Measurements from ENCODE around the gene ZIC4.

The ZIC4 gene

DNA sequence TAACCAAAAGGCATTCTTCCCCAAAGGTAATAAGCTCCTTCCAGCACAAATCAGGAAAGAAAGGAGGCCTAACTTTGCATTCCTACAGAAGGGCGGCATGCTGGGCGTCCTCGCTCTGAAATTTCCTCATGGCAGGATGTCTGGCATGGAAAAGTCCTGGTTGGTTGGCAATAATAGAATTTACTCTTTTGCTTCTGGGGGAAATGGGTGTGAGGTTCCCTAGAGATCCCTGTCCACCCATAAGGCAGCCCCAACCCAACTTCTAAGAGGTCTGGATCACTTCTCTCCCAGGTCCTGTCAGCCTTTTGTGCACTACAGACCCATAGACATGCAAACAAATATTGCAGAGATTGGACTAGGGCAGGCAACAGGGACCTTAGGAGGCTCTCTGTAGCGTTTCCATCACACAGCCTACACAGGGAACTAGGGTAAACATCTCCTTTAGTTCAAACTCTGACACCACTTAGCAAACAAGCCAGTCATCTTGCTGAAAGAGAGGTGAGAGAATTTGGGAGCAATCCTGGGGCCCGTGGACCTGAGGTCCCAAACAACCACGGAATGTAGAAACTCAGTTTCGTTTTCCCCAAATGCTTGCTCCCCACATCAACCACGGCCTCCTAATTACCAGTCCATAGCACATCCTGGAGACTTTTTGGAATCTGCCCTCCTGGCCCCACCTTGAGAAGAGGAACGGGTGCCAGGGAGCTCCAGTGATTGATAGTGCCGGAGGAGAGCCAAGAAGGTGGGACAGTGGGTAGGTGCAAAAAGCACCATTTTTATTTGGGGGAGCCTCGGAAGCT, 2.1 kb downstream of the ZIC4 start:
- Histone ChIP-seq H3K9ac (ENCODE audit: insufficient read length, low read depth) (no peak overlapping the region), H3K36me3 (ENCODE audit: insufficient read depth, insufficient read length, low read length) (no peaks in the 10 kb centered on the region), H3K4me1 (ENCODE audit: insufficient read depth, insufficient read length) (no peaks in the 10 kb centered on the region), H3K4me3 (ENCODE audit: insufficient read length, low read depth) (no peak overlapping the region), H3K27me3 (ENCODE audit: insufficient read depth, insufficient read length) (peaks cover 100% of the 10 kb centered on the region), H3K9me3 (ENCODE audit: insufficient read depth, low read length) (peaks cover 1% of the 10 kb centered on the region; the same call in 1 of the 2 replicates)
- TF ChIP-seq YY1 (IDR thresholded peaks at IDR 0.05; ENCODE audit: insufficient read depth, insufficient read length) = no peak
- no peak for TF ChIP-seq ZNF274 (IDR thresholded peaks at IDR 0.05; ENCODE audit: low read depth, low read length)
- no peak for TF ChIP-seq SUZ12 (IDR thresholded peaks at IDR 0.05; ENCODE audit: extremely low read depth, insufficient read depth, insufficient read length)
- DNase-seq (ENCODE audit: low read depth, low spot score) = no peak

DNA sequence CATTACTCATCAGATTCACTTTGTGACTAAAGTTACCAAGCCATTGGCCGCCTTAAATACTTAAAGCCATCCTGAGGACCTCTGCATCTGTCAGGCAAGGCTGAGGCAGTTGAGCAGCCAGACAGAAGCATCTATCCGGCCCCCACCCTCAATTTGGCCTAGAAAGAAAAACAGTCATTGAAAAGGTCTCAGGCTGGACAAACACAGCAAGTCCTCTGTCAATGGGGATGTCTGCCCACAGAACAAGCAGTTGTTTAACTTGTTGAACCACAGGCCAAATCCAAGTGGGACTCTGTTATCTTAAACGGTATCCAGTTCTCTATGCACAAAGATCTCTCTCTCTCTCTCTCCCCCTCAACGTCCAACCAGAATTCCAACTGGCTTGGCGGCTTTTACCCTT, 2.8 kb downstream of the ZIC4 start:
- no peaks in the 10 kb centered on the region for H3K4me1 ChIP-seq (ENCODE audit: insufficient read depth, insufficient read length)
- peaks cover 4% of the 10 kb centered on the region; the same call in 1 of the 2 replicates for H3K9me3 ChIP-seq (ENCODE audit: insufficient read depth, low read length)
- no peaks in the 10 kb centered on the region for H3K36me3 ChIP-seq (ENCODE audit: insufficient read depth, insufficient read length, low read length)
- TF ChIP-seq YY1 (IDR thresholded peaks at IDR 0.05; ENCODE audit: insufficient read depth, insufficient read length) = no peak
- TF ChIP-seq ZNF274 (IDR thresholded peaks at IDR 0.05; ENCODE audit: low read depth, low read length) = no peak
- no peak for TF ChIP-seq SUZ12 (IDR thresholded peaks at IDR 0.05; ENCODE audit: extremely low read depth, insufficient read depth, insufficient read length)
- DNase-seq (ENCODE audit: low read depth, low spot score) = no peak
- H3K4me3 ChIP-seq (ENCODE audit: insufficient read length, low read depth) = no peak overlapping the region
- H3K9ac ChIP-seq (ENCODE audit: insufficient read length, low read depth) = no peak overlapping the region
- peaks cover 100% of the 10 kb centered on the region for H3K27me3 ChIP-seq (ENCODE audit: insufficient read depth, insufficient read length)

DNA sequence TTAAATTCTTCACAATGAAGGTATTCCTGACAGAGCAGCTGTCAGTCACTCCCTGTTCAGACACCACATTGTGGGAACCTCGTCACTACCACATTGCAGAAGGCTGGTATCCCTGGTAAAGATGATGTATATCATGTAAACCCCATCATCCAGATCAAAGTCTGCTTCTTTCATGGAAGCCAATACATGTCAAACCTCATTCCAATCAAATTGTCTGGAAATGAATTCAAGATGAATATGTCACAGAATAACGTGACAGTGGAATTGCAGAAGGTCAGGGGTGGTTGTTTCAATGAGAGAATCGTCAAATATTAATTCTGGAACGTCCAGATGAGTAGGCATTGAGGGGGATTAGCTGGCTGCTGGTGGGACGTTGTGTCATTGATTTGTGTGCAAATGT, 4.2 kb downstream of the ZIC4 start:
- Histone ChIP-seq H3K9me3 (ENCODE audit: insufficient read depth, low read length) (peaks cover 4% of the 10 kb centered on the region; the same call in 1 of the 2 replicates), H3K27me3 (ENCODE audit: insufficient read depth, insufficient read length) (peaks cover 100% of the 10 kb centered on the region), H3K9ac (ENCODE audit: insufficient read length, low read depth) (no peak overlapping the region), H3K4me3 (ENCODE audit: insufficient read length, low read depth) (no peak overlapping the region), H3K36me3 (ENCODE audit: insufficient read depth, insufficient read length, low read length) (no peaks in the 10 kb centered on the region), H3K4me1 (ENCODE audit: insufficient read depth, insufficient read length) (peaks cover 2% of the 10 kb centered on the region)
- DNase-seq (ENCODE audit: low read depth, low spot score) = no peak
- TF ChIP-seq ZNF274 (IDR thresholded peaks at IDR 0.05; ENCODE audit: low read depth, low read length) (no peak), YY1 (IDR thresholded peaks at IDR 0.05; ENCODE audit: insufficient read depth, insufficient read length) (no peak)

DNA sequence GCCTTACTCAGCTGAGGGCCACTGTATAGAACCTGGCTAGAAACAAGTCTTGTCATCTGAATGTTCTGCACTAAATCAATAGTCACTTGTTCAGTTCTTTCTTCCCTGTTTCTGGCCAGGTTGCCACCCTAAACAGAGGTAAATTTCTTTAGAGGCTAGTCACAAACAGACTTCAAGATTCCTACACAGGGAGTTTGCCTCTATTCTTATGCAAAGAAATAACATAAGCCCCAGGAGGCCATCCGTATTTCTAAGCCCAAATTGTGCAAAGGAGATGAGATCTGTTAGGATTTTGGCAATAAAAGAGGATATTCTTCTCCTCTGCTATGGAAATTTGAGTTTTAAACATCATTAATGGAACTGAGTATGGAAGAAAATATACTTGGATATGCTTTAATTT, 4.9 kb downstream of the ZIC4 start:
- Histone ChIP-seq H3K9me3 (ENCODE audit: insufficient read depth, low read length) (peaks cover 4% of the 10 kb centered on the region; the same call in 1 of the 2 replicates), H3K36me3 (ENCODE audit: insufficient read depth, insufficient read length, low read length) (no peaks in the 10 kb centered on the region), H3K4me1 (ENCODE audit: insufficient read depth, insufficient read length) (peaks cover 5% of the 10 kb centered on the region), H3K9ac (ENCODE audit: insufficient read length, low read depth) (no peak overlapping the region), H3K4me3 (ENCODE audit: insufficient read length, low read depth) (no peak overlapping the region), H3K27me3 (ENCODE audit: insufficient read depth, insufficient read length) (peaks cover 100% of the 10 kb centered on the region)
- TF ChIP-seq SUZ12 (IDR thresholded peaks at IDR 0.05; ENCODE audit: extremely low read depth, insufficient read depth, insufficient read length) (no peak), YY1 (IDR thresholded peaks at IDR 0.05; ENCODE audit: insufficient read depth, insufficient read length) (no peak), ZNF274 (IDR thresholded peaks at IDR 0.05; ENCODE audit: low read depth, low read length) (no peak)
- no peak for DNase-seq (ENCODE audit: low read depth, low spot score)

DNA sequence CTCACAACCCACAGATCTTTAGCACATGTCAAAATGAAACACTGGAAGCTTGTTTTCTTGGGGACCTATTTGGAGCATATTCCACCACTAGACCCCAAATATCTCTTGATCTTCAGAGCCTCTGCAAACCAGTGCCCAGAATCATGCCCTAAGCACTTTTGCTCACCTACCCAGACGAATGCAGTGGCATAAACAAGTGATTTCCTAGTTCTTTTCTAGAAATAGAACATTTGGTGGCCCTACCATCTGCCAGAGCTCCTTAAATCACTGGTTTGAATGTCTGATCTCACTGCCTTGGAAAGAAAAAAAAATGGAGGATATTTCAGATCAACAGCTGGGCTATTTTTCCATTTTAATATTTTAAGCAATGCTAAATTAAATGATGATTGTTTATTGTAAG, 5.3 kb downstream of the ZIC4 start:
- H3K9ac ChIP-seq (ENCODE audit: insufficient read length, low read depth) = no peak overlapping the region
- DNase-seq (ENCODE audit: low read depth, low spot score) = no peak
- peaks cover 7% of the 10 kb centered on the region for H3K4me1 ChIP-seq (ENCODE audit: insufficient read depth, insufficient read length)
- H3K4me3 ChIP-seq (ENCODE audit: insufficient read length, low read depth) = no peak overlapping the region
- H3K36me3 ChIP-seq (ENCODE audit: insufficient read depth, insufficient read length, low read length) = no peaks in the 10 kb centered on the region
- H3K27me3 ChIP-seq (ENCODE audit: insufficient read depth, insufficient read length) = peaks cover 100% of the 10 kb centered on the region
- peaks cover 4% of the 10 kb centered on the region; the same call in 1 of the 2 replicates for H3K9me3 ChIP-seq (ENCODE audit: insufficient read depth, low read length)
- no peak for TF ChIP-seq YY1 (IDR thresholded peaks at IDR 0.05; ENCODE audit: insufficient read depth, insufficient read length)
- TF ChIP-seq SUZ12 (IDR thresholded peaks at IDR 0.05; ENCODE audit: extremely low read depth, insufficient read depth, insufficient read length) = no peak
- no peak for TF ChIP-seq ZNF274 (IDR thresholded peaks at IDR 0.05; ENCODE audit: low read depth, low read length)

DNA sequence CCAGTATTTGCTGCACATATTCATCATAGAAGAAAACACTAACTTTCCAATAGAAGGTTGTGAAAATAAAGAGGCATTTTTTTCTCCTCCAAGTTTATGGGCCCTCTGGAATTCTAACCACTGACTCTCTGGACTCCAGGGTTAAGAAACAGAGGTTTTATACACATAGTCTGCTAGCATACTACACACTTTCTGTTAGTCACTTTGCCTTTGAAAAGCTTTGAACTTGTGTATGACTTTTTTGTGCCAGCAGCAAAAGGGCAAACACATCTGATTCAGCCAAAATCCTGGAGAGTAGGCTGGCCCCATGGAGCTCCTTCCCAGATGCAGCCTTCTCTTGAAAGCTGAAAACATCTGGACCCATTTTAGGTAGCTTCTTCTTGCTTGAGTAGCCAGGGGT, 6.2 kb downstream of the ZIC4 start:
- peaks cover 100% of the 10 kb centered on the region for H3K27me3 ChIP-seq (ENCODE audit: insufficient read depth, insufficient read length)
- no peak overlapping the region for H3K9ac ChIP-seq (ENCODE audit: insufficient read length, low read depth)
- TF ChIP-seq SUZ12 (IDR thresholded peaks at IDR 0.05; ENCODE audit: extremely low read depth, insufficient read depth, insufficient read length) (no peak), YY1 (IDR thresholded peaks at IDR 0.05; ENCODE audit: insufficient read depth, insufficient read length) (no peak), ZNF274 (IDR thresholded peaks at IDR 0.05; ENCODE audit: low read depth, low read length) (no peak)

DNA sequence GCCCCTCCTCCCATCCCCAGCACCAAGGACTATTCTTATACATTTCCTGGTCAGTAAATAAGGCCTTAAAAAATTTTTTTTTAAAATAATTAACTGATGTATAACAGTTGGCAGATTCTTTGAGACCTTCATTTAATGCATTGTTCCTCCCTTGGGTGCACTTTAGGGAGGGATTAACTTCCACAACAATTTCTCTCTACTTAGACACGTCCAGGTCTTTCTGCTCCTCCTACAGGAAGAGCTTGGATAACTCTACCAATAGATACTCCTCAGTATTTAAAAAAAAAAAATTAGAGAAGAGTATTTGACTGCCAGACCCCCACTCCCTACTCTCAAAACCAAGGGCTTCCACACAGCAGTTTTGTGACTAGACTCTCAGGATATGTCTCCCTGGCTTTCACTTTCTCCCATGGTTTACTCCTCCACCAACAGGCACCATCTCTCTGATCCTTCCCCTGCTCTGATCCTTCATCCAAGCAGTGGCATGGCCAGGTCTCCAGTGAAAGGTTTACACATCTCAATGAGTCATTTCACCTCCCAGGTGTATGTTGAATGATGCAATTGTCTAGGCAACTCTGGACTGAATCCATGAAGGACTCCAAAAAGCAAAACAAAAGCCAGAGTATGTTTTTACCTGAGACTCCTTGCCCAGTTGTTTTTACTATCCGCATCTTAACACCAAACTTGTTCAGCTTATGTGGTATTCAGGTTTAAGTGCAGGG, 7.4 kb downstream of the ZIC4 start:
- peaks cover 100% of the 10 kb centered on the region for H3K27me3 ChIP-seq (ENCODE audit: insufficient read depth, insufficient read length)
- H3K9ac ChIP-seq (ENCODE audit: insufficient read length, low read depth) = no peak overlapping the region
- no peak for DNase-seq (ENCODE audit: low read depth, low spot score)

More for the DNA sequence above, 6.2 kb downstream of the ZIC4 start:
- H3K4me1 ChIP-seq (ENCODE audit: insufficient read depth, insufficient read length) = peaks cover 7% of the 10 kb centered on the region
- DNase-seq (ENCODE audit: low read depth, low spot score) = no peak
- H3K4me3 ChIP-seq (ENCODE audit: insufficient read length, low read depth) = no peak overlapping the region
- H3K9me3 ChIP-seq (ENCODE audit: insufficient read depth, low read length) = peaks cover 4% of the 10 kb centered on the region; the same call in 1 of the 2 replicates
- H3K36me3 ChIP-seq (ENCODE audit: insufficient read depth, insufficient read length, low read length) = no peaks in the 10 kb centered on the region

More for the DNA sequence above, 7.4 kb downstream of the ZIC4 start:
- Histone ChIP-seq H3K9me3 (ENCODE audit: insufficient read depth, low read length) (peaks cover 4% of the 10 kb centered on the region; the same call in 1 of the 2 replicates), H3K4me1 (ENCODE audit: insufficient read depth, insufficient read length) (peaks cover 7% of the 10 kb centered on the region), H3K36me3 (ENCODE audit: insufficient read depth, insufficient read length, low read length) (no peaks in the 10 kb centered on the region), H3K4me3 (ENCODE audit: insufficient read length, low read depth) (no peak overlapping the region)
- TF ChIP-seq SUZ12 (IDR thresholded peaks at IDR 0.05; ENCODE audit: extremely low read depth, insufficient read depth, insufficient read length) = peak; percentile 11
- TF ChIP-seq ZNF274 (IDR thresholded peaks at IDR 0.05; ENCODE audit: low read depth, low read length) = no peak
- no peak for TF ChIP-seq YY1 (IDR thresholded peaks at IDR 0.05; ENCODE audit: insufficient read depth, insufficient read length)

Measured in NT2/D1 (cell line).